ENCODE results near the gene SORT1. TPM values are rescaled to one million over a fixed set of nuclear protein-coding genes. Genes with fewer than 3 reads are reported as not detected.

The SORT1 gene
- total and polyA plus RNA-seq, 2 of the 4 experiments (the other 2 are of a cell fraction): 15.8 to 16.7 TPM

DNA sequence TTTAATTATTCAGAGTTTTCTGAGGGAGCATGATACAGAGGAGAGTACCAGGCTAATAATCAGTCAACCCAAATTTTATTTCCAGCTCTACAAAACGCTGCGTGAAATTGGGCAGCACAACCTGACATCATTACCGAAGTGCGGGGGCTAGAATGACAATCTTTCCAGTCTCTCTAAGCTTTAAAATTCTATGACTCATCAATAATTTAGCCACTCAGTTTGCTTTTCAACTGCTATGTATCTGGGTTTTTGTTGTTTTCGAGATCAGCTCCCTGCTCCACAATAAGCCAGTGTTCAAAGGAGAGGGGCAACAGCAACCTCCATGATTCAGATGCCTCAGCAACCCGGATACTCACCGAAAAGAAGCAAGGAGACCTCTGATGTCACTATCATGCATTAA is 13.9 kb downstream of the SORT1 start:
- Histone ChIP-seq H4K20me1 (ENCODE audit: insufficient read depth, low read length) (no peaks in the 10 kb centered on the region), H3K4me3 (ENCODE audit: insufficient read depth, low read depth, low read length) (no peak overlapping the region), H2AK9ac (replicated peaks; ENCODE audit: low read depth, low read length, poor library complexity) (no peak overlapping the region), H3K4ac (ENCODE audit: low read depth, low read length) (no peak overlapping the region), H3K36me3 (ENCODE audit: control insufficient read depth, insufficient read depth, low read length) (no peaks in the 10 kb centered on the region), H3K18ac (ENCODE audit: low read depth, low read length) (no peak overlapping the region), H2BK5ac (ENCODE audit: low read depth, low read length, poor library complexity, severe bottlenecking) (peak overlapping the region; percentile 23), H2BK120ac (ENCODE audit: low read depth, low read length) (peak overlapping the region; percentile 33; the same call in 1 of the 2 replicates), H3K9me3 (ENCODE audit: control insufficient read depth, insufficient read depth, low read length) (peaks cover 2% of the 10 kb centered on the region; the same call in 1 of the 2 replicates), H4K91ac (ENCODE audit: insufficient read depth, low read depth, low read length) (no peak overlapping the region), H3K14ac (replicated peaks; ENCODE audit: low read depth, low read length) (no peak overlapping the region; the same call in 1 of the 2 replicates), H3K56ac (ENCODE audit: extremely low read depth, insufficient read depth, low read length) (no peak overlapping the region), H3K9me1 (ENCODE audit: insufficient read depth, low read length) (peaks cover 11% of the 10 kb centered on the region), H2BK20ac (ENCODE audit: low read depth, low read length) (no peak overlapping the region), H3K79me1 (ENCODE audit: low read depth in 1 of 2, low read length in 2 of 2) (peaks cover 23 to 78% of the 10 kb centered on the region in 2 experiments), H3K27me3 (ENCODE audit: control insufficient read depth, insufficient read depth, low read length) (no peaks in the 10 kb centered on the region), H3K27ac (ENCODE audit: insufficient read depth, low read length) (peak overlapping the region; percentile 47; the same call in 1 of the 2 replicates), H3K4me1 (ENCODE audit: control insufficient read depth, insufficient read depth, low read length) (peaks cover 13% of the 10 kb centered on the region), H3K23ac (ENCODE audit: low read depth, low read length) (no peak overlapping the region), H3K4me2 (ENCODE audit: low read depth, low read length) (no peak overlapping the region), H2BK15ac (ENCODE audit: low read depth, low read length) (no peak overlapping the region), H4K5ac (ENCODE audit: low read depth, low read length) (0 out of 2 replicates have a peak overlapping the region, but pooled peaks have one; percentile 8), H2AK5ac (ENCODE audit: low read depth, low read length) (0 out of 2 replicates have a peak overlapping the region, but pooled peaks have one; percentile 60), H4K8ac (ENCODE audit: low read depth in 2 of 2, low read length in 2 of 2) (peak overlapping the region in 1 of 2 experiments; percentile 36; a peak in 1 of 4 replicates), H3K9ac (ENCODE audit: low read depth, low read length) (no peak overlapping the region), H2AFZ (replicated peaks; ENCODE audit: low read length, poor library complexity) (no peak overlapping the region)
- TF ChIP-seq MXI1 (IDR thresholded peaks at IDR 0.05; ENCODE audit: borderline replicate concordance, low read depth, low read length) (no peak), POLR2A (IDR thresholded peaks at IDR 0.05; ENCODE audit: low read depth, low read length) (no peak), RFX5 (IDR thresholded peaks at IDR 0.05; ENCODE audit: low read depth, low read length) (no peak), NFE2L2 (IDR thresholded peaks at IDR 0.05; ENCODE audit: low read depth, low read length) (peak; percentile 77), MAFK (IDR thresholded peaks at IDR 0.05; ENCODE audit: low read depth, low read length) (peak; percentile 47), RAD21 (IDR thresholded peaks at IDR 0.05; ENCODE audit: low read length) (no peak), FOS (IDR thresholded peaks at IDR 0.05; ENCODE audit: low read depth, low read length) (peak; percentile 52; the same call in 1 of the 2 replicates), ELK1 (IDR thresholded peaks at IDR 0.05; ENCODE audit: borderline replicate concordance, low read depth, low read length) (no peak), CEBPB (IDR thresholded peaks at IDR 0.05; ENCODE audit: low read depth, low read length) (no peak)
- CTCF ChIA-PET: no interaction called here
- no peak for DNase-seq
- in situ Hi-C loops (cut with MboI; ENCODE audit: low sequenced_read_pairs): no loop called here
- no CpG with 5 or more reads among the region's 7 CpGs for WGBS, 2 experiments (ENCODE audit: extremely low coverage in 2 of 2, insufficient read length in 1 of 2)
- intact Hi-C loops (cut with micrococcal nuclease): no loop called here
- dilution Hi-C loops (cut with HindIII; ENCODE audit: low sequenced_read_pairs, unreplicated experiment): no loop called here
- BruUV-seq (replicated peaks): no TSS peak
- POLR2A ChIA-PET (ENCODE audit: unreplicated experiment): no interaction called here
- no peak; the same call in 1 of the 2 replicates for ATAC-seq (ENCODE audit: low read depth)
